GM18868 (cell line): ENCODE data around the gene ZNF213.
"Not testable (repeated sequence)": the region's sequence is repeated elsewhere in the genome, so short reads cannot be mapped to it uniquely, and the experiment has no call there.

Experiments used
- ATAC-seq: cut with Tn5 transposase; IDR thresholded peaks from one replicate; pipeline ENCODE4 v1.9.1; 2021; ENCODE audit warnings: mild to moderate bottlenecking, moderate library complexity; ENCODE audit not compliant: unreplicated experiment

ZNF213 gene

DNA sequence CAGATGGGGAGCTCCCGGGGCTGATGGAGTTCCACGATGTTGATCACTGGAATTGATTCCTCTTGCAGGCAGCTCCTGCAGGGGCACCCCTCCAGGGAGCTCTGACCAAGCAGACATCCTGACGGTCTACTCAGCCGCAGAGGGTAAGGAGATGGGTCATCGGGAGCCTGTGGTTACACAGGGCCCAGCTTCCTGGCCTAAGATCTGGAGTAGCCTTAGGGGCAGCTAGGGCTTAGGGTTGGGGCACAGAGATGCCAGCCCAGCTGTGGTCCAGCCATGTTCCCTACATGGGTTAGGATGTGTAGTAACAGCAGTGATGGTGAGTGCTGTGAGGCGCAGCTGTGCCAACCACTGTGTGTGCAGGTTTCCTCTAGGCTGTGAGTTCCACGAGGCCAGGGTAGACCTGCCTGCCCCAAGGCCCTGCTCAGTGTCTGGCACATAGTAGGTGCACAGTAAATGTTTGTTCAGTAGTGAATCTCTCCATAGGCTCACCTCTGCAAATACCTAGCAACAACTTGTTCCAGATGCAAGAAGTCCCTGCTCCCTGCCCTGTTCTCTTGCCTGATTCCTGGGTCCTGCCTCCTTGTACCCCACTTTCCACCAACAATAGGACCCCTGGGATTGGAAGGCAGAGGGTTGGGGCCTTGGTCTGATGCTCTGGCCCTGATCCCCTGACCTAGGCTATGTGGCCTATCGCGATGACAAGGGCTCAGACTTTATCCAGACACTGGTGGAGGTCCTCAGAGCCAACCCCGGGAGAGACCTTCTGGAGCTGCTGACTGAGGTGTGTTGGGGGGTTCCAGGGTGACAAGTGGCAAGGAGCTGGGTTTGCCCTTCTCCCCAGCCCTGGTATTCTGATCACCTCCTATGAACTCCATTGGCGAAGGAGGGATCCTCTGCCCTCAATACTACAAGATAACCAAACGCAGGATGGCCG lies 13.7 kb downstream of the ZNF213 start:
- no peak for ATAC-seq

DNA sequence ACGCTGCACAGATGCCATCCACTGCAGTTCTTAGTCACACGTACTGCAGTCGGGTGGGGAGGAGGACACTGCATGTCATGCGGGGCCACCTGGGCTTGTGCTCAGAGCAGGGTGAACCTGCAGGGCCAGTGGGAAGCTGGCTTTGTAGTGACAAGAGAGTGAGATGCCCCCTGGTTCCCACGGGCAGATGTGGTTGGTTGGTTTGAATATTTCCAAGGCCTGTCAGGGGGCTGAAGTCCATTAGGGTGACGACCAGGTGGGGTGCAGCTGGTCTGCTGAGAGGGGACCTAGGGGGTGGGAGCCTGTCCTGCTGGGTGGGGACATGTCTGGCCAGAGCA lies 14.3 kb downstream of the ZNF213 start:
- ATAC-seq = no peak

DNA sequence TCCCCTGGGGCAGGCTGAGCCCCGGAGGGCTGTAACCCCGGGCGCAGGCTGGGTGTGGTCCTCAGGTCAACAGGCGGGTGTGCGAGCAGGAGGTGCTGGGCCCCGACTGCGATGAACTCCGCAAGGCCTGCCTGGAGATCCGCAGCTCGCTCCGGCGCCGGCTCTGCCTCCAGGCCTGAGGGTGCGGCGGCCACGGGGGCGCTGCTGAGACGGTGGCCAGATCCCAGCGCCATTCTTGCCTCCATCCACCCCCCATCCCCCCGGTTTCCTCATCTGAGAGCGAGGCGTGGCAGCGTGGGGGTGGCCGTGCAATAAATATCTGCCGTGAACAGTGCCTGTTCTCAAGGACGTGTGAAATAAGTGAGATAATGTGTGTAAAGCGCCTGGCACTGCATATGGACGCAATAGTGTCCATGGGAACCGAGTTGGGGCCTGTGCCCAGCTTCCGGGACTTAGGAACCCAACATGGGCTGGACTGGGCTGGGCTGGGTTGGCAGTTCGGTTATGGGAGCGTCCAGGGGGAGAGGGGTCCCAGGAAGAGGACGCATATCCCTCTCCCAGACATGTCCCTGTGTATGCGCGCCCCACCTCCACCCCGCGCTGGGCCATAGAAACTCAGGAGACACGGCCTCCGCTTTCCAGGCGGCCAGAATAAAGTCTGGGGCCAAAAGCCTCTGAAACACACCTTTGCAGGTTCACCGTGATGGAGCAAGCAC lies 15.0 kb downstream of the ZNF213 start:
- ATAC-seq = peak; percentile 2

DNA sequence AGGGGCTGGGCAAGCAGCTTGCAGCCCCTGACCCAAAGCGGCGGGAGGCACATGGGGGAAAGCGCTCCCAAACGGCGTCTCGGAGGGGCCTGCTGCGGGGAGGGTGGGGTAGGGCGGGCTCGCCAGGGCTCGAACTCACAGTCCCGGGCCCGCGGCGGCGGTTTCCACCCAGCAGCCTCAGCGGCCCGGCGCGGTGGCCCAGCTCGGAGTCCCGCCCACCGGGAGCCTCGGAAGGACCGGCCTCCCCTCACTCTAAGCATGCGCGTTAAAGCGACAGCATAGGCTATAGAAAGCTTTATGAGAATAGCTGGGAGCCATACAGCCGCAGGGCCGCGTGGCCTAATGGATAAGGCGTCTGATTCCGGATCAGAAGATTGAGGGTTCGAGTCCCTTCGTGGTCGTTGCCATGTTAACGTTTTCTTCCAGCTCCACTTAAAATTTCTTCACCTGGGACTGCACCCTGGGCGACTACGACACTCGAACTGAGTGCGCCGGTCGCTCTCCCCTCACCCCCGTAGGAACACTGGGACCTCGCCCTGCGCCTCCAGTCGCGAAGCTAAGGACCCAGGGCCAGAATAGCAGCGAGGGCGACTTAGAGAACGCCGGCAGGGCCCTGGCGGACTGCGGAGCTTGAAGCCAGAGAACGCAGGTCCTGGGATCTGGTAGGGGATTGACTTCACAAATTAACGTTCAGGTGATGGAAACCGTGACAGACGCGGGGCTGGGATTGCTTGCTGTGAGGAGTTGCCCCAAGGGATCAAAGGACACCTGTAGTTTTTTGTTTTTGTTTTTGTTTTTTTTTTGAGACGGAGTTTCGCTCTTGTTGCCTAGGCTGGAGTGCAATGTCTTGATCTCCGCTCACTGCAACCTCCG lies 15.8 kb downstream of the ZNF213 start:
- ATAC-seq = peak; percentile 70

DNA sequence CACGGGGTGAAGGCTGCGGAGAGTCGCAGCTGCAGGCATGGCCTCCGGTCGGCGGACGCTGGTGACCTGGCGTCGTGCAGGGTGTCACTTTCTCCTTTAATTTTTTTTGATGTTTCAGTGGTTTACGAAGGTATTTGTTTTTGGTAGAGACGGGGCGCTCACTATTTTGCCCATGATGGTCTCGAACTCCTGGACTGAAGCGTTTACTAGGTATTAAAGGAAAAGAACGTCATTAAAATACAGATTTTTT lies 17.1 kb downstream of the ZNF213 start:
- no peak for ATAC-seq

DNA sequence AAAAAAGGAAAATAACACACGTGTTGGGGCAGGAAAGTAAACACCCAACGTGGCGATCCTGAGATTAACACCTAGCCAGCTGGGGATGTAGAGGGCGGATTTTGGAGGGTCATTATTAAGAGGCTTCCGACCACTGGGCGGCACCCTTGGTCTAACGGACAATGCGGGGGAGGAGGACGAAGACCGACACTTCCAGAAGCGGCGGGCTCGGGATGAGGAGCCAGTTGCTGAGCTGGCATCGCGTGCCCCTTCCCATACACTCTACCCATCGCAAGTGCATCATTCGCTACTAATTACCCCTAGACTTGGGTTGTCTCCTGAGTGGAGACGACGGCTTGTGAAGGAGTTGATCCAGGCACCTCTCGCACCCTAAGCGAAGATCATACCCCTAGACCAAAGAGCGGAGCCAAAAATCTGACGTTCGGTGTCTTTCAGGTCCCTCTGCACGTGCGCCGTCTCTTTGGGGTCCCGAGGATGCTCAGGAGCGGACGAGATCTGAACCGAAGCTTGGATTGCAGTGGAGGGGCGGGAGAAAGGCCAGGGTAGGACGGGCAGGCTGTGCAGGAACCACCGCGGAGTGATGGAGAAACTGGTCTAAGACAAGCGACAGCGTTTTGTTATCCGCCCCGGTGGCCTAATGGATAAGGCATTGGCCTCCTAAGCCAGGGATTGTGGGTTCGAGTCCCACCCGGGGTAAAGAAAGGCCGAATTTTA lies 17.6 kb downstream of the ZNF213 start:
- no peak for ATAC-seq

DNA sequence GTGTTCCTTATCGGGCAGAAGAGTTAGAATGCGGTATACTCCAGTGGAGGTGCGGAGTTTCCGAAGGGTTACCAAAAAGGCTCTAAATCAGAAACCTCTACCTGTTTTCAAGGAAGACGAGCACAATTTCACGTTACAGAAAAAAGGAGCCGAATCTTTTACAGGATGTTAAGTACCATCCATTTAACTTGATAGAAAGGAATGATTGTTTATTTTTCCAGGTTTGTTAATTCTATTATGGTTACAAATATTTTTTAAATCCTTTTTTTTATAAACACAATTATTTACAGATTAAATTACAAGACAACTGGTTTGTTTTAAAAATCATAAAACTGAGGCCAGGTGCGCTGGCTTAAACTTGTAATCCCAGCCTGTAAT lies 18.2 kb downstream of the ZNF213 start:
- no peak for ATAC-seq

DNA sequence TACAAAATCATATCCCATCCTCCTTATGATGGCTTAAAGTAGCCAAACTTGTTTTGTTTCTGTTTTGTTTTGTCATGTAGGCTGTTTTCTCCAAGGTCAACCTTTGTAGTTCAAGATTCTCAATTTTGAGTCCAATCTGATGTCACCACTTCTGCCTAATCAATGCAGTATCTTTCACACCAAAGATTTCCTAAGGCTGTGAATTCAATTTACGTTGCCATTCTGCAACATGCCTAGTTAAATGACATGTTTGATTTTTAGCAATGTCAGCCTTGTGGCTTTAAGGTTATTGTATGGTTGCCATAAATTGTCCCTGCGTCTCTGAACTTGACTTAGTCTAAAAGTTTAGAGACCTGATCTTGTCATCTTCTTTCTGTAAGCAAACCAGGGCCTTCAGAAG lies 20.4 kb downstream of the ZNF213 start:
- no peak for ATAC-seq

DNA sequence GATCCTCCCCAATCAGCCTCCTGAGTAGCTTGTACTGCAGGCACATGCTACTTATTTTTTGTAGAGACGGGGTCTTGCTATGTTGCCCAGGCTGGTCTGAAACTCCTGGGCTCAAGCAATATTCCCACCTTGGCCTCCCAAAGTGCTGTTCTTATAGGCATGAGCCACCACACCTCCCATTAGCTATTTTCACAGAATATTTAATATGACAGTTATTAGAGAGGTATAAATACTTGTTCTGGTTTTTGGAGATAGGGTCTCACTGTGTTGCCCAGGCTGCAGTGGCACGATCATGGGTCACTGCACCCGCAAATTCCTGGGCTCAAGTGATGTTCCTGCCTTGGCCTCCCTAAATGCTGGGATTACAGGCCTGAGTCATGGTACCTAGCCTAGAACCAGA lies 21.1 kb downstream of the ZNF213 start:
- ATAC-seq = no peak

DNA sequence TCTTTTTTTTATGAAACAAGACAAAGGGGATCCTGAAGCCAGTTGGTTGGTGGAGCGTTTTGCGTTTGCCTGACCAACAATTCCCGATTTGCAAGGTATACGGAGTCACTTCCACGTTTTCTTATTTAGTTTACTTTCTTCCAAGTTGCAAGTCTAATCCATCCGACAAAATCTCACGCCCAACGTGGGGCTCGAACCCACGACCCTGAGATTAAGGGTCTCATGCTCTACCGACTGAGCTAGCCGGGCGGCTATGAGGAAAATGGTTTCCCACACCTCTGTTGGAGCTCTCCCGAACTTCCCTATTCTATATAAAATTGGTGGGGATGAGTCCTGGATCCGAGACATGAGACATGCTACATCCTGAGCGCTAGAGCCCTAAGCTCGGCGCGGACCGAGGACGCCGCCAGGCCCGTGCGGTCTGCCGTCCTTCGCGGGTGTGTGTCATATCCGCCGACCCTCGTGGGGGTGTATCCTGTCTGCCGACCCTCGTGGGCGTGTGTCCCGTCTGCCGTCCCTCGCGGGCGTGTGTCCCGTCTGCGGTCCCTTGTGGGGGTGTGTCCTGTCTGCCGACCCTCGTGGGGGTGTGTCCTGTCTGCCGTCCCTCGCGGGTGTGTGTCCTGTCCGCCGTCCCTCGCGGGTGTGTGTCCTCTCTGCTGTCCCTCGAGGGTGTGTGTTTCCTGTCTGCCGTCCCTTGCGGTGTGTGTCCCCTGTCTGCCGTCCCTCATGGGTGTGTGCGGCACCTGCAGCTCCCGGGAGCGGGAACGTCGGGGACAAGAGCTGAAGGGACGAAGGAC lies 22.6 kb downstream of the ZNF213 start:
- ATAC-seq = no peak

DNA sequence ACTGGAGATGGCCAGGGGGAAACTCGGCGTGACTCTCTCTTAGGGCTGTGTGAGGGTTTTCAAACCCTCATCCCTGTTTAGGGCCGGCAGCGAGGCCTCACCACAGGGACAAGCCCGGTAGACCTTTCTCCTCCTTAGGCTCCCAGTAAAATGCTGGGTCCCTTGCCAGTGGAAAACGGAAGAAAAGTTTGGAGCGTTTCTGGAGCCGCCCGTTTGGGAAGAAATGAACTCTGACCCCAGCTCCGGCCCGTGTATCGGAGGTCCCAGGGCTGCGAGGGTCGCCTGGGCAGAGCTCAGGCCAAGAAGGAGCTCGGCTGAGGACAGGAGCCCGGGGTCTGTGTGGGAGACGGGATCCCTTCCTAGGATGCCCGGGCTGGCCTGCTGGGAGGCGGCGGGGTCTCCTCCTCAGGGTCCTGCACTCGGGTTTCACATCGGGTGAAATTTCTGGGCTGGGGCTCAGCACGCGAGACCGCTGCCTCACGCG lies 23.2 kb downstream of the ZNF213 start:
- ATAC-seq = no peak

DNA sequence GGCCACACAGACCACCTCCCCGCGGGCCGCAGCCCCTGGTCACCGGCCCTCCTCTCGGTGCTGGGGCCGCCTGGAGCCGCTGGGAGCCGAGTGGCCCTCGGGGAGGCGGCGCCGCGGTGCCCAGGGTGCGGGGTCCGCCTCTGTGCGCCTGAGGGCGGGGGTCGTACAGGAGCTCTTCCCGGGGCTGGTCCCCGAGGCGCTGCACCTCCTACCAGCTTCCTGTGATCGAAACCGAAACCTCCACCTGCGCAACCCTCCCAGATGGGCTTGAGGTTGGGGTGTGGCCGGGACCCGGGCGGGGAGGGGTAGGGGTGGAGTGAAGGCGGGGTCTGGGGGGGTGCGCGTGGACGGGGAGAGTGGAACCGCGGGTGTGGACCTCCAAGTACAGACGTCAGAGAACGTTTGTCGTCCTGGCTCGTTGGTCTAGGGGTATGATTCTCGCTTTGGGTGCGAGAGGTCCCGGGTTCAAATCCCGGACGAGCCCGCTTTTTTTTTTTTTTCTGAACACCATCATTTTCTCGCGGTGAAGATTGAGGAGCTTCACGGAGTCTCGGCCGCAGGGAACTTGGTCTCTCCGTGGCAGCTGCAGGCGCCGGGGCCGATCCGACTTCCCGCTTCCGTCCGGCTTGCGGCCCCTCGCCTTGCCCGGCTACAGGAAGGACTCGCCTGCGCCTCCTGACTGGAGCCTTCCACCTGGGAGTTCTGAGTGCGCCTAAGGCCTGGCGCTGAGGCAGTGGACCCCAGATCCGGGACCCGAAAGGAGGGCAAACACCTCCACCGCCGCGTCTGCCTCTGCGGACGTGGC lies 23.9 kb downstream of the ZNF213 start:
- ATAC-seq = no peak

DNA sequence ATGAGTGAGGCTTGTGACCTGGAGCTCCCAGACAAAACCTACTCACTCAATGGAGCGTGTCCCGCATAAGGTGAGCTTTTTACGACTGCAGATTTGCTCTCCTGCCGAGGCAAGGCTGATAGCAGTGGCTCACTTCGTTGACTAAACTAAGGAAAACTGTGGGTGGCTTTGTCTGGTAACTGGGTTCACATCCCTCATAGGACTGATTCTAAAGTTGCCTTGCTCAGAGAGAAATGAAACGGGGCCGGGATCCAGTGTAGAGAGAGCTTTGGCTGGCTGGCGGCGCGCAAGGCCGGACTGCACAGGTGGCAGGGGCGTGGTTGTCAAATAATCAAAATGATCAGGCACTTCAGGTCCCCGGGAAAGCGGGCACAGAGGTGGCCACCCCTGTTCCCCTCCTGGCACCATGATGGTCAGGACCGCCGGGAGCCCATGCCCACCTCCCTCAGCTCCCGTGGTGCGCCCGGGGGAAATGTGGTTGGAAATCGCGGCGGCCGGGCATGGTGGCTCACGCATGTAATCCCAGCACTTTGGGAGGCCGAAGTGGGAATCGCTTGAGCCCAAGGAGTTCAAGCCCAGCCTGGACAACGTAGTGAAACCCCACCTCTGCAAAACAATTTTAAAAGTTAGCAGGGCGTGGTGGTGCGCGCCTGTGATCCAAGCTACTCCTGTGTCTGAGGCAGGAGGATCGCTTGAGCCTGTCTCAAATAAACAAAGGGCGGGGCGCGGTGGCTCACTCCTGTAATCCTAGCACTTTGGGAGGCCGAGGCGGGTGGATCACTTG lies 26.6 kb downstream of the ZNF213 start:
- no peak for ATAC-seq

DNA sequence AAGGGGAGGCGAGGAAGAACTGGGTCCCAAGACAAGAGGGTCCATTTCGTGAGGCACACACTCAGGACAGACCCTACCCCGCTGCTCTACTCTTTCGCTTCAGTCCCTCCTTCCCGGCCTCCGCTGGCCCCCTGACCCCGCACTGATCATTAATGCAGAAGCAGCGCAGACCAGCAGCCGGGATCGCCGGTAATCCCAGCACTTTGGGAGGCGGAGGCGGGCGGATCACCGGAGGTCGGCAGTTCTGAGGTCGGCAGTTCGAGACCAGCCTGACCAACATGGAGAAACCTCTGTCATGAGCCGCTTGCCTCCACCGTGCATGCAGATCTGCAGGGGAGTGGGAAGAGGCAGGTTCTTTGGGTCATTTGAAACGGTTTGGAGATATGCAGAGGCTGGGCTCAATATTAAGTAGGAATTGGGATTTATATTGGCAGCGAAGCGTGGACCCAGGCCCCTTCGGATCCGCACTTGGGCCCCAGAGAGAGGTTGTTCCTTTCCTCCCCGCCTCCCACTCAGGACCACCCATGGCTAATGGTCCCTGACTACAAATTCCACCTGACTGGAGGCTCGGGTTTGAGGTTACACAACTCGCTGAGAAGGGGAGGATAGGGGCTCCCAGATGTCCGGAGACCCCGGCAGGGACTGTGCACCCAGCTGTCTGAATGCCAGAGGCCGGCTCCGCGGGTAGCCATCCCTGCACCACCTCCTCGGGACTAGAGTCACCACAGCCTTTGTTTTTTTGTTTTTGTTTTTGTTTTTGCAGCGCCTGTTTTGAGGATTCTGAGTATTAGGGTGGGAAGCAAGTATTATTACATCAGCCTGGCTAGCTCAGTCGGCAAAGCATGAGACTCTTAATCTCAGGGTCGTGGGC lies 29.5 kb downstream of the ZNF213 start:
- no peak for ATAC-seq

DNA sequence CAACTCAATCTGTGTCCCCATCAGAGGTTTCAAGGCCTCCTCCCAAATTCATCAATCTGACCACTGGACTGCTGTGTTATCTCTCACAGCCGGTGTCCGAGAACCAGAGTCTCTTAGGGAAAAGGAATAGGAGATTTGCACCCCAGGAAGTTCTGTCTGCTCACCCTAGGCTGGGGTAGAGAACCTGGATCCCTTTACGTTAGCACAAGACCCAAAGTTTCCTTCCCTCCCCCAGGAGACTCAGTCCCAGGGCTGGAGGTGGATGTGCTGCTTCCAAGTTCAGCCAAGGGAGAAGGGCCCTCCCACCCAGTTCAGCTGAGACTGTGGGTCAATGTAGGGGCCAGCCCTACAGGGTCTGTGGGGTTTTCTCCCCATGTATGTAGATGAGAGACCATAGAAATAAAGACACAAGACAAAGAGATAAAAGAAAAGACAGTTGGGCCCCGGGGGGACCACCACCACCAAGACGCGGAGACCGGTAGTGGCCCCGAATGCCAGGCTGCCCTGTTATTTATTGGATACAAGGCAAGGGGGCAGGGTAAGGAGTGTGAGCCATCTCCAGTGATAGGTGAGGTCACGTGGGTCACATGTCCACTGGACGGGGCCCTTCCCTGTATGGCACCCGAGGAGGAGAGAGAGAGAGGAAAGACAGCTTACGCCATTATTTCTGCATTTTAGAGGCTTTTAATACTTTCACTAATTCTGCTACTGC lies 30.4 kb downstream of the ZNF213 start:
- no peak for ATAC-seq

DNA sequence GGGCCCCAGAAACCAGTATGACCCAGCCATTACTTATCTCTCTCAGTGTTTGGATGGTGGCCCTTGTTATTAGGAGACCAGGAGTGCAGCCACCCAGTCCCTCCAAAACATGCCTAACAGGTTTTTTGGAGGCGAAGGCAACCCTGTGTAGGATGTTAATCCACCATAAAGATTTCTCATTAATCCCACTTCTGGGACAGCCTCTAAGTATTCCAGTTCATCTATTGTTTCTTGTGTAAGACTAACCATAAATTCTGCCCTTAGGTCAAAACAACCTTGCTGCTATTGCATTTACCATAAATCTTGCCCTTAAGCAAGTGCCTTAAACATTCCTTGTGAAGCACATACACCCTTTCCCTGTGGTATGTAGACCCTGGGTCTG lies 31.7 kb downstream of the ZNF213 start:
- ATAC-seq = no peak

DNA sequence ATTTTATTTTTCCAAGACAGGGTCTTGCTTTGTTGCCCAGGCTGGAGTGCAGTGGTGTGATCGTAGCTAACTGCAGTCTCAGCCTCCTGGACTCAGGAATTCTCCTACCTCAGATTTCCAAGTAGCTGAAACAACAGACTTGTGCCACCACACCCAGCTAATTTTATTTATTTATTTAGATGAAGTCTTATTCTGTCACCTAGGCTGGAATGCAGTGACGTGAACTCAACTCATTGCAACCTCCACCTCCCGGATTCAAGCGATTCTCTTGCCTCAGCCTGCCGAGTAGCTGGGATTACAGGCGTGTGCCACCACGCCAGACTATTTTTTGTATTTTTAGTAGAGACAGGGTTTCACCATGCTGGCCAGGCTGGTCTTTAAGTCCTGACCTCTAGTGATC lies 33.9 kb downstream of the ZNF213 start:
- ATAC-seq = not testable (repeated sequence)
